Raji (cell line): ENCODE results near the gene CD276.

Source experiments
- POLR2A ChIP-seq: IDR thresholded peaks from 2 replicates; pipeline ENCODE4 v1.6.1; 2011; ENCODE audit warnings: low read depth, low read length, control low read depth; ENCODE audit not compliant: insufficient read depth

The CD276 gene

DNA sequence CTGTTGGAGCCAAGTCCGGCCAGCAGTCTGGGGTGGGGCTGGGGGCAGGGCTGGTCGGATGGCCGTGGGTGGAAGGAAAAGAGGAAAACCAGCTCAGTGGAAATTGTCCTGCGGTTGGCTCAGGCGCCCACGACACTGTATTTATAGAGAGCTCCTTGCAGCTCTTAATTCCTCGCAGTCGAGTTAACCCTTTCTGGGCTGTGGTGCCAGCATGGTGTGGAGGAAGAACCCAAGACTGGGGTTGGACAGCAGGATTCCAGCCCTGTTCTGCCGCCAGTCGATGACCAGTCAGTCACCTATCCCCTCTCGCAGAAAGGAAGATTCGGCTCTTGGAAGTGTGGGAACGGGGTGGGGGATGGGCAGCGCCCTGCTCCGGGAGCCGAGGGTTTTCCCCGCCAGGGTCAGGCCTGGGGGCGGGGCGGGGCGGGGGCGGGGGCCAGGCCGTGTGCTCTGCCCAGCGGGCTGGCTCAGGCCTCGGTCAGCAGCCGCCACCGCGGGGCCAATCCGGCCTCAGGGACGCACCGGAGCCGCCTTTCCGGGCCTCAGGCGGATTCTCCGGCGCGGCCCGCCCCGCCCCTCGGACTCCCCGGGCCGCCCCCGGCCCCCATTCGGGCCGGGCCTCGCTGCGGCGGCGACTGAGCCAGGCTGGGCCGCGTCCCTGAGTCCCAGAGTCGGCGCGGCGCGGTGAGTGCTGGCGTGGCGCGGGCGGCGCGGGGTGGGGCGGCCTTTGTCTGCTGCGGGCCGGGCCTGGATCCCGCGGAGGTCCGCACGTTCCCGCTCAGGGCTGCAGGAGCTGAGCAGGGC lies at the start of gene CD276:
TSS of gene CD276 (plus strand) at position 607 of the 804 bp plus-strand sequence. CDS start 15,257 bp downstream, outside the sequence.
- no peak for TF ChIP-seq POLR2A

DNA sequence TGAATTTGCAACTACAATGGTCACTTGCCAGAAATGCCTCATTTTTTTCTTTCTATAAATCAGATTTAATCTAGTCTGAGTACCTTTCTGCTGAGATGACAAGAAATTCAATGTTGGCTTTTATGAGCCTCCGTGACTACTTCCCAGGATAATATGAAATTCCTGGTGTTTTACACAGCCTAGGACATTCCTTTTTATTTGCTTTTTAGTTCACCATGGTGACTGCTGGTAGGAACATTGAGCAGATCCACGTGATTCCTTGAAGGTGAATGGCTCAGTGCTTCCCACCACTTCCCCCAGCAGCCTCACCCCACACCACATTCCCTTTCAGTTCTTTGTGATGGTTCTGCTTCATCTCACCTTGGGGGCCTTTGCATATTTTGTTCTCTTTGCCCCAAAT lies 46.7 kb upstream of the CD276 start:
- no peak for TF ChIP-seq POLR2A

DNA sequence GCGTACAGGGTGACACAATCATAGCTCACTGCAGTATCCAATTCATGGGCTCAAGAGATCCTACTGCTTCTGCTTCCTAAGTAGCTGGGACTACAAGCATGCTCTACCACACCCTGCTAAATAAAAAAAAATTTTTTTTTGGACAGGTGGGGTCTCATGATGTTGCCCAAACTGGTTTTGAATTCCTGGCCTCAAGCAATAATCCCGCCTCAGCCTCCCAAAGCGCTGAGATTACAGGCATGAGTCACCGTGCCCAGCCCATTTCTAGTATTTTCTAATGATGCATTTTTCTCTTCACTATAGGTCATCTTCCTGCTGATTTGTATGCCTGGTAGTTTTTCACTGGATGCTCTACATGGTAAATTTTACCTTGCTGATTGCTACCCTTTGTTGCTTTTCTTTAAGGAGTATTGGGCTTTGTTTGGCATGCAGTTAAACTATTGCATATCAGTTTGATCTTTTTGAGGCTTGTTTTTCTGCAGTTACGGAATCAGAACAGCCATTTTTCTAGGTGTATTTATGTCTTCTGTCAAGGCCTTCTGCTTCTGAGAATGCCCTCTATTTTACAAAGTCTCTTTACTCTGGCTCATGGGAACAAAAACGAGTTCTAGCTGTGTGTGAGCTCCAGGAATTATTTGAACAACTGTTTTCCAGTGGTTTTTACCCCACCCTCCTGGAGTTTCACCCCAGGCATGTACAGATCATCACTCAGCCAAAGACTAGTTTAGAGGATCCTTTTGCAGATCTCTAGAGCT lies 36.7 kb upstream of the CD276 start:
- TF ChIP-seq POLR2A: no peak

DNA sequence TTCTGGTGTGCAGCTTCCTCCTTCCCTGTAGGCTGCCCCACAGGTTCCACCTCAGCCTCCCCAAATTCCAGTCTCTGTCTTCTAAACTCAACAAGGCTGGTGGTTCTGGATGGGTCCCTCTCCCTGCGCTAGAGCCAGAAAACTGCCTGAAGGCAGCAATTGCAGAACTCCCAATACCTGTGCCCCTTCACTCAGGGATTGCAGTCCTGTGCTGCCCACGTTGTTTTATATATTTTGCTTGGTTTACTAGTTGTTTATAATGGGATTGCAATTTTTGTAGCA lies 36.2 kb upstream of the CD276 start:
- TF ChIP-seq POLR2A: no peak

DNA sequence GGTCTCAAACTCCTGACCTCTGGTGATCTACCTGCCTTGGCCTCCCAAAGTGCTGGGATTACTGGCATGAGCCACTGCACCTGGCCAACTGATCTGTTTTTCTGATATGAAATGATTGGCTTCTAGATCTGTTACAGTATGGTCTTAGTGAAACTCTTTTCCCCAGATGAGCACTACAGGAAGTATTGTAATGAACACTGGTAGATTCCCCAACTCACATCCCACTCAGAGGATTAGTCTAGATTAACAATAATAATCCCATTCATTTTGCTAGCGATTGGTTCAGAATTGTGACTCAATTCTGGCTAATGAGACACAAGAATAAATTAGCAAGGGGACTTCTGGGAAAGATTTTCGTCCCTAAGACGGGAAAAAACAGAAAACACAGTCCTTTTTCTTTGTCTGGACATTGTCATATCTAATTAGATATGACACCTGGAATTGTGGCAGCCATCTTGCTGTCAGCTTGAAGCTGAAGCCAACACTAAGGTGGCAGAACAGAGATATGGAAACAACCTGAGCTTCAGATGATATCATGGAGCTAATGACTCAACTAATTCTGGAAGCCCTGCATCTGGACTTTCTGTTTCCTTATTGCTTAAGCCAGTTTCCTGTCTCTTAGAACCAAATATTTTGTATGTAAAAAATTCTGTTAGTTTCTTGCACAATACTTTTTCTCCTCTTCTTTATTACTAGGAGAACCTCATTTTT lies 33.6 kb upstream of the CD276 start:
- TF ChIP-seq POLR2A: no peak

DNA sequence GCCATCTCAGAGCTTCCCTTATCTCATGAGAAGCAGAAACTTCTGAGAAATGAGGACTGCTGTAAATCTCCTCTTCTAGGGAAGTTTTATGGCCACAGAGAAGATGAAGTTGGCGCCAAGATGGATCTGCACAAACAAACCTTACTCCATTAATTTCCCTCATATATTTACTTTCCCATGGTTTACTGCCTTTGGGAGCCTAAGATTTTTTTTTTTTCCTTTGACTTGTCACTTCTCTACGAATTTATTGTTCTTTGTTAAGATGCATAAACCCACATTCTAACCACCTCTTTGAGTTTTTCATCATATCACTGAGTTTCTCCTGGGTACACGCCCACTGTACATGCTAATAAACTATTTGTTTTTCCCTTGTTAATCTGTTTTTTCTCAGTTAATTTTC lies 29.5 kb upstream of the CD276 start:
- TF ChIP-seq POLR2A: no peak

DNA sequence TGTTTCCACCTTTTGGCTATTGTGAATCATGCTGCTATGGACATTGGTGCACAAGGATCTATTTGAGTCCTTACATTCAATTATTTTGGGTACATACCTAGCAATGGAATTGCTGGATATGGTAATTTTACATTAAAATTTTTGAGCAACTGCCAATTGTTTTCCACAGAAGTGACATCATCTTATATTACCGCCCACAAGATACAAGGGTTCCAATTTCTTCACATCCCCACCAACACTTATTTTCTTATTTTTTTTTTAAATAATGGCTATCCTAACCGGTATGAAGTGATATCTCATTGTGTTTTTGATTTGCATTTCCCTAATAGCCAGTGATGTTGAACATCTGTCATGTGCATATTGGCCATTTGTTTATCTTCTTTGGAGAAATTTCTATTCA lies 28.5 kb upstream of the CD276 start:
- TF ChIP-seq POLR2A: no peak

DNA sequence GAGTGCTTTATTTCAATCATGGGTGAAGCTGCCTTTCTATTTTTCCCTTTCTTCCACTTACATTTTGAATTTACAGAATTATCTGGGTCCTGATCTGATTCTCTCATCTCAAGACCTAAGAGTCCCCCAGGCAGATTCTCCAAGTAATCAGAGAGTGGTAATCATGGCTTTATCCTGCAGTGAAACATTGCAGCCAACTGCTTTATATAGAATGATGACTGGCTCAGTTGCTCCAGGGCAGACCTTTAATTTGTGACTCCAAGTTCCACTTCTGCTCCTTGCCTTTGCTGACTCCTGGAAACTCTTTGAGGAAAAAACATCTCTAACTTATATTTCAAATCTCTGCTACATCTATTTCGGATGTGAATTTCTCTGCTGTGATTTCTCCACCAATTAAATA lies 25.5 kb upstream of the CD276 start:
- no peak for TF ChIP-seq POLR2A

DNA sequence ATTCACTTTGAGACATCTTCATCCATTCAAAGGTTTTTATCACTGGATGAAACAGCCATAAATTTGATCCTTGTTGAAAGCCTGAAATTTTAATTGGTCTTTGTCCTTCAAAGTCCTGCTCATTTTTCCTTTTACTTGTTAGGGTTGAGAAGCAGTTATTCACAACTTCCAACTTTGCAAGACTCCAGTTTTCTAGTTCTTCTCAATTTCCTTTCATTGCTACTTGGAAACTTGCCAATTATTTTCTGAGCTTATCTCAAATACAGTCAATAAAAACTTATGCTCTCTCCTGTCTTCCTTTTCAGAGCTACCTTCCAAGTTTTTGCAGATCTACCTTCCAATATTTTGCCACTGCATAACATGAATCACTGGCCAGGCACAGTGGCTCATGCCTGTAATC lies 23.7 kb upstream of the CD276 start:
- no peak for TF ChIP-seq POLR2A

DNA sequence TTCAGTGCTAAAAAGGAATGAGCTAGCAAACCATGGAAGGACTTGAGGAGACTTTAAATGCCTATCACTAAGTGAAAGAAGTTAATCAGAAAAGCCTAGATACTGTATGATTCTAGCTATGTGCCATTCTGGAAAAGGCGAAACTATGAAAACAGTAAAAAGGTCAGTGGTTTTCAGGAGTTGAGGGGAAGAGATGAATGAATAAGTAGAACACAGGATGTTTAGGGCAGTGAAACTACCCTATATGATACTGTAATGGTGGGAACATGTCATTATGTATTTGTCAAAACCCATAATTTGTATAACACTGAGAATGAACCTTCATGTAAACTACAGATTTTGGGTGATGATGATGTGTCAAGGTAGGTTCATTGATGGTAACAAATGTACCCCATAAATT lies 9.6 kb upstream of the CD276 start:
- no peak for TF ChIP-seq POLR2A

DNA sequence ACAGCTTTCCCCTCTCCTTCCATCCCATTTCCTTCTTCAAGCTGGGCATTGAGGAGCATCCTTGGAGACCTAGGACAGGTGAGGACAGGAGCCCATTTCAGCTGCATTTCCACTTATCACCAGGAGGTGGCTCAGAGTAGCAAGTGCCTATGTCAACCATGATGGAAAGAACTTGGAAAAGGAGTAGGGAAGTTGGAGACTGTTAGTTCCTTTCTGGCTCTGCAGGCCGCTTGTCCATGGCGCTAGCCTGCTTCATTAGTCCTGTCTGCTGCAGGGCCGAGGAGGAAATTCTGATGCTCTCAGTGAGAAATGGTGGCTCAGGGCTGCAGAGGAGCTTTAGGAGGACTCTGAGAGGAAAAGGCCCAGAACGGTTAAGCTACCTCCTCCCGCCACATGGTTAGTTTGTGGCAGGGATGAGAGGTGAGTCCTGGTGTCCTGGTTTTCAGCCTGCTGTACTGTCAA lies 7.0 kb upstream of the CD276 start:
- no peak for TF ChIP-seq POLR2A

DNA sequence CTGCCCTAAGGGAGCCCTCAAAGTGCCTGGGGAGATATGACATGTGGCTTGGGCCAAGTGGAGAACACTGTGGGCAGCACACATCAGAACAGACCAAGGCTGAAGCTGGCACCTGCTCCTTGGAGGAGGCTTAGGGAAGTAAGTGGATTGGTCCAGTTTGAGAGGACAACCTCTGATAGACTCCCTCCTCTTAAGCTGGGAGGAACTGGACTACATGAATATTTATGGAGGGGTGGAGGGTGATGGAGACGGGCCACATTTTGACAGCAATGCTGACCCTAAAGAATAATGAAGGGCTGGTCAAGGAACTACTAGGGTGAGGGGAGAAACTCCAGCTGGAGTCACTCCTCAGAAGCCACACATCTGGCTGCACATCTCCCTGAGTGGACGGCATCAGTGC lies 6.5 kb upstream of the CD276 start:
- no peak for TF ChIP-seq POLR2A

DNA sequence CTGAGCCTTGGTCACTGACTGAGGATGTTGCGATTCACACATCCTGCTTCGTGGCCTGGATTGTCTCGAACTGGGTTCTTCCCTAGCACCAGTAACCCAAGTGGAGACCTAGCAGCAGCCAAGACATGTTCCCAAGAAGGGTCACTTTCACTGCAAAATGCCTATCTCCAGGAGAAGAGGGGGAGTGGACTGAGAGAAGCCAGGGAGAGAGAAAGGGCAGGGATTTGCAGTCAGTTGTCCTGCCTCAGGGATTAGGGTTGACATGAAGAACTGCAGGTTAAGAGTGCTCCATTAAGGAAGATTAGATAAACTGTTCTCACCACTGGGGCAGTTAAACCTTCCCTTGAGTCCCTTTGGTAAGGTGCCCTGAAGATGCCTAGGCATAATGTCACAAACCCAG lies 5.7 kb upstream of the CD276 start:
- no peak for TF ChIP-seq POLR2A

DNA sequence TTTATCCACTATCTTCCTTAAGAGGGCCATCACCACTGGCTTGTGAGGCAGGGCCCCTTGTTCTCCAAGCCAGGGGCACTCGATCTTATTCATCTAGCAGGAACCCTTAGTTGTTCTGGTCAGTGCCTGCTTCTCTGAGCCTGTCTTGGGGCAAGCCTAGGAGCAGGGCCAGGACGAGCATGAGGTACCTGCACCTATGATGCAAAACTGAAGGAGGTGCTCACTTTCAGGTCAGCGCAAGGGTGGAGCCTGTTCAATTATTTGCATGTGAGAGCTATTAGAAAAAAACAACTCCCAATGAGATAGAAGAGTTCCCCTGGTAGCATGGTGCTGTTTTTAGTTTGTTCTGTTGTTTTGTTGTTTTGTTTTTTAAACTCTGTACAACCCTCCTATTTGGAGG lies 5.0 kb upstream of the CD276 start:
- no peak for TF ChIP-seq POLR2A

DNA sequence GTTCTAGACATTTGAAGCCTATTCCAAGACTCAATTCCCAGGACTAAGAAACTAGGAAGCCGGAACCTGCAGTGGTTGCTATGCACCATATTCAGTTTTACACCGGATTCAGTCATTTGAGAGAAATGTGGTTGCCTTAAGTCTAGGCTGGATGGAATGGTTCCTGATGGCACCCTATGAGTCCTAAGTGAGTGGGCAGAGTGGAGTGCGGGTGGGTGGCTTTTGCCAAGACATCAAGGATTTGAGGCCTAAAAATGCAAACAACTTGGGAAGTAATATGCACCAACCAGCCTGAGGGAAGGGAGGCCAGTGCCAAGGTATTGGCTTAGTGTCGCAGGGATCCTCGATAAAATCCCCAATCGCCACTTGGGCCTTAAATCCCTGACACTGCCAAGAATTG lies 4.2 kb upstream of the CD276 start:
- TF ChIP-seq POLR2A: no peak

DNA sequence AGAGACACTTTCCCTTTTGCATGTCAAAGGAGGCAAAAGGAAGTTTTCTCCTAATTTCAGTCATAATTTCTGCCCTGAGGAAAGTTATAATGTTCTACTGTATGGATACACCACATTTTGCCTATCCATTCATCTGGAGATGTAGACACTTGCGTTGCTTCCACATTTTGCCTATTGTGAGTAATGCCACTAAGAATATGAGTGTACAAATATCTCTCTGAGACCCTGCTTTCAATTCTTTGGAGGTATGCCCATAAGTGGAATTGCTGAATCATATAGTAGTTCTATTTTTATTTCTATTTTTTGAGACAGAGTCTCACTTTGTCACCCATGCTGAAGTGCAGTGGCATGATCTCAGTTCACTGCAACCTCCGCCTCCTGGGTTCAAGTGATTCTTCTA lies 3.6 kb upstream of the CD276 start:
- TF ChIP-seq POLR2A: no peak
